Osteoblast (primary cell): ENCODE results near the gene GIMD1. TPM values are rescaled to one million over a fixed set of nuclear protein-coding genes. Genes with fewer than 3 reads are reported as not detected.
A peak's percentile ranks its signal among the peaks of the same experiment; 100 is the strongest.

Experiments used
- DNase-seq: peaks from one replicate; pipeline ENCODE4 v3.0.0; 2011; ENCODE audit warnings: low spot score, mixed read lengths; ENCODE audit not compliant: insufficient read length; ENCODE audit errors: missing footprints
- H2AFZ ChIP-seq: 2 replicates; pipeline ENCODE4 v1.6.0; 2011; ENCODE audit warnings: mild to moderate bottlenecking, low read length
- H3K27ac ChIP-seq: 2 replicates; pipeline ENCODE4 v1.5.1; 2011; ENCODE audit warnings: mild to moderate bottlenecking, low read depth, low read length, moderate library complexity
- H3K27me3 ChIP-seq: 2 replicates; pipeline ENCODE4 v1.6.0; 2012; ENCODE audit warnings: mild to moderate bottlenecking, control low read depth, inconsistent platforms, low read length, moderate library complexity; ENCODE audit not compliant: insufficient read depth
- H3K36me3 ChIP-seq: 2 replicates; pipeline ENCODE4 v1.5.1; 2011; ENCODE audit warnings: mild to moderate bottlenecking, low read length, control low read depth, moderate library complexity; ENCODE audit not compliant: insufficient read depth
- H3K4me1 ChIP-seq: 2 replicates; pipeline ENCODE4 v1.5.1; 2011; ENCODE audit warnings: mild to moderate bottlenecking, low read length, control low read depth, moderate library complexity; ENCODE audit not compliant: insufficient read depth
- H3K4me2 ChIP-seq: 2 replicates; pipeline ENCODE4 v1.6.0; 2011; ENCODE audit warnings: mild to moderate bottlenecking, low read length; ENCODE audit not compliant: insufficient read depth
- H3K4me3 ChIP-seq: fragments of 200-600 bp; sonication (generic); 3 replicates; pipeline ENCODE4 v1.5.1; 2012; ENCODE audit warnings: mild to moderate bottlenecking, low read length, inconsistent platforms; ENCODE audit not compliant: insufficient read depth
- H3K79me2 ChIP-seq: 2 replicates; pipeline ENCODE4 v1.6.0; 2012; ENCODE audit warnings: mild to moderate bottlenecking, low read length, control low read depth, inconsistent platforms; ENCODE audit not compliant: insufficient read depth
- H3K9me3 ChIP-seq: 2 replicates; pipeline ENCODE4 v1.5.1; 2011; ENCODE audit warnings: low read depth, low read length, control low read depth
- H4K20me1 ChIP-seq: 2 replicates; pipeline ENCODE4 v1.6.0; 2012; ENCODE audit warnings: mild to moderate bottlenecking, low read length, control low read depth; ENCODE audit not compliant: insufficient read depth
- CTCF ChIP-seq: IDR thresholded peaks from 2 replicates; pipeline ENCODE4 v1.5.1; 2011; ENCODE audit warnings: mild to moderate bottlenecking, low read depth, low read length, moderate library complexity; ENCODE audit errors: extremely low read depth
- total RNA-seq: library from RNA; depleted of rRNA; stranded (reverse); fragments of >200 nt; gene quantifications from 2 replicates; pipeline ENCODE4 v1.2.3, GENCODE V29; 2012

The GIMD1 gene
- total RNA-seq, 1 donor = not detected

GRCh38 chr4:106343865-106344646 lies 24.5 kb downstream of the GIMD1 start:
- peaks cover 15% of the 10 kb centered on the region for H3K4me1 ChIP-seq
- peaks cover 3% of the 10 kb centered on the region for H4K20me1 ChIP-seq
- H3K4me3 ChIP-seq = no peak overlapping the region
- DNase-seq = no peak
- H2AFZ ChIP-seq = no peak overlapping the region
- H3K9me3 ChIP-seq = no peaks in the 10 kb centered on the region
- H3K4me2 ChIP-seq = peak overlapping the region; percentile 34
- no peak for TF ChIP-seq CTCF
- H3K27me3 ChIP-seq = no peaks in the 10 kb centered on the region
- H3K36me3 ChIP-seq = peaks cover 22% of the 10 kb centered on the region
- peaks cover 60% of the 10 kb centered on the region for H3K79me2 ChIP-seq
- H3K27ac ChIP-seq = peak overlapping the region; percentile 40

GRCh38 chr4:106340774-106341173 lies 27.8 kb downstream of the GIMD1 start:
- H3K27me3 ChIP-seq = no peaks in the 10 kb centered on the region
- H3K4me1 ChIP-seq = peaks cover 15% of the 10 kb centered on the region
- peaks cover 3% of the 10 kb centered on the region for H4K20me1 ChIP-seq
- H3K36me3 ChIP-seq = peaks cover 35% of the 10 kb centered on the region
- H3K79me2 ChIP-seq = peaks cover 67% of the 10 kb centered on the region
- no peak overlapping the region for H2AFZ ChIP-seq
- DNase-seq = no peak
- peaks cover 2% of the 10 kb centered on the region for H3K9me3 ChIP-seq
- H3K27ac ChIP-seq = no peak overlapping the region
- no peak overlapping the region for H3K4me2 ChIP-seq
- no peak overlapping the region for H3K4me3 ChIP-seq
- TF ChIP-seq CTCF = no peak

GRCh38 chr4:106339431-106339830 lies 29.1 kb downstream of the GIMD1 start:
- Histone ChIP-seq H3K36me3 (peaks cover 46% of the 10 kb centered on the region), H3K4me3 (no peak overlapping the region), H3K27me3 (no peaks in the 10 kb centered on the region), H3K79me2 (peaks cover 60% of the 10 kb centered on the region), H3K4me1 (peaks cover 6% of the 10 kb centered on the region), H4K20me1 (peaks cover 3% of the 10 kb centered on the region), H3K9me3 (peaks cover 2% of the 10 kb centered on the region), H2AFZ (no peak overlapping the region), H3K27ac (no peak overlapping the region), H3K4me2 (no peak overlapping the region)
- DNase-seq = no peak
- TF ChIP-seq CTCF = no peak

GRCh38 chr4:106338671-106339070 lies 29.9 kb downstream of the GIMD1 start:
- no peak overlapping the region for H3K27ac ChIP-seq
- no peak overlapping the region for H3K4me3 ChIP-seq
- no peak overlapping the region for H2AFZ ChIP-seq
- no peak for DNase-seq
- H3K79me2 ChIP-seq = peaks cover 54% of the 10 kb centered on the region
- H3K36me3 ChIP-seq = peaks cover 52% of the 10 kb centered on the region
- no peaks in the 10 kb centered on the region for H3K27me3 ChIP-seq
- no peak overlapping the region for H3K4me2 ChIP-seq
- peaks cover 2% of the 10 kb centered on the region for H3K9me3 ChIP-seq
- H3K4me1 ChIP-seq = no peaks in the 10 kb centered on the region
- no peak for TF ChIP-seq CTCF
- peaks cover 3% of the 10 kb centered on the region for H4K20me1 ChIP-seq
